HepG2 (cell line): Measurements from ENCODE around the gene ZBED3. TPM values are rescaled to one million over a fixed set of nuclear protein-coding genes. Genes with fewer than 3 reads are reported as not detected.
A peak's percentile ranks its signal among the peaks of the same experiment; 100 is the strongest.

Experiments used
- AGO2 ChIP-seq: fragments of 200-400 bp; formaldehyde crosslinking; optimal IDR thresholded peaks from 2 replicates; pipeline ENCODE3; 2017; ENCODE audit warnings: mild to moderate bottlenecking, low read depth, low read length, moderate library complexity
- ARID4A ChIP-seq: sonication (generic); formaldehyde crosslinking; IDR thresholded peaks from 2 replicates; pipeline ENCODE4 v1.5.0; 2020; ENCODE audit warnings: mild to moderate bottlenecking, missing genetic modification reagents, borderline replicate concordance
- CREB3 ChIP-seq: sonication (generic); formaldehyde crosslinking; IDR thresholded peaks from 2 replicates; pipeline ENCODE4 v1.5.0; 2020; ENCODE audit warnings: missing genetic modification reagents
- ELF3 ChIP-seq: IDR thresholded peaks from 2 replicates; pipeline ENCODE4 v1.6.1; 2016; ENCODE audit warnings: missing genetic modification reagents, missing compliant biosample characterization
- HOMEZ ChIP-seq: IDR thresholded peaks from 2 replicates; pipeline ENCODE4 v1.6.1; 2016; ENCODE audit warnings: low read depth
- NCOA2 ChIP-seq: sonication (generic); formaldehyde crosslinking; IDR thresholded peaks from 2 replicates; pipeline ENCODE4 v1.8.0; 2022; ENCODE audit warnings: inconsistent platforms
- PBX3 ChIP-seq: sonication (generic); formaldehyde crosslinking; IDR thresholded peaks from 2 replicates; pipeline ENCODE4 v1.8.1; 2023; ENCODE audit warnings: missing genetic modification reagents, inconsistent platforms, borderline replicate concordance
- POGZ ChIP-seq: sonication (generic); formaldehyde crosslinking; IDR thresholded peaks from 2 replicates; pipeline ENCODE4 v1.4.0; 2020; ENCODE audit warnings: mild to moderate bottlenecking, missing genetic modification reagents
- PPARG ChIP-seq: conservative IDR thresholded peaks from 2 replicates; pipeline ENCODE4 v1.6.1; 2016; ENCODE audit warnings: missing biosample characterization, missing genetic modification reagents
- SPEN ChIP-seq: sonication (generic); formaldehyde crosslinking; IDR thresholded peaks from 2 replicates; pipeline ENCODE4 v1.5.1; 2020; ENCODE audit warnings: low read depth, mild to moderate bottlenecking, missing genetic modification reagents
- ZBTB38 ChIP-seq: sonication (generic); formaldehyde crosslinking; IDR thresholded peaks from 2 replicates; pipeline ENCODE4 v1.5.1; 2020; ENCODE audit warnings: mild to moderate bottlenecking, missing genetic modification reagents
- ZNF34 ChIP-seq: sonication (generic); formaldehyde crosslinking; IDR thresholded peaks from 2 replicates; pipeline ENCODE4 v1.4.0; 2020; ENCODE audit warnings: mild to moderate bottlenecking, missing genetic modification reagents, borderline replicate concordance
- ZNF570 ChIP-seq: sonication (generic); formaldehyde crosslinking; IDR thresholded peaks from 2 replicates; pipeline ENCODE4 v1.4.0; 2020; ENCODE audit warnings: mild to moderate bottlenecking, missing genetic modification reagents, borderline replicate concordance
- ZNF629 ChIP-seq: sonication (generic); formaldehyde crosslinking; conservative IDR thresholded peaks from 2 replicates; pipeline ENCODE4 v1.5.0; 2020; ENCODE audit warnings: missing genetic modification reagents
- ZNF639 ChIP-seq: conservative IDR thresholded peaks from 2 replicates; pipeline ENCODE4 v1.6.1; 2018; ENCODE audit warnings: missing genetic modification reagents
- ZNF746 ChIP-seq: sonication (generic); formaldehyde crosslinking; IDR thresholded peaks from 2 replicates; pipeline ENCODE4 v1.8.0; 2022; ENCODE audit warnings: mild to moderate bottlenecking, missing genetic modification reagents
- polyA plus RNA-seq, 8 experiments: library from polyadenylated mRNA; depleted of rRNA in 3 of 8; stranded (reverse) in 7 of 8; unstranded in 1 of 8; fragments of >200 nt; fragmentation: Illumina TruSeq in 4 of 8; extraction: Trizol in 4 of 8; gene quantifications; 2 replicates each; pipeline versions ENCODE4 v1.2.1 to v1.2.3, GENCODE V29; 2011 to 2016; ENCODE audit warnings: low read depth in 4 of 8, missing spikeins in 1 of 8, mixed read lengths in 1 of 8; ENCODE audit not compliant: insufficient read depth in 1 of 8
- total RNA-seq, 5 experiments: library from RNA; depleted of rRNA; stranded (reverse); fragments of >200 nt; fragmentation: Illumina TruSeq; extraction: Trizol; gene quantifications; 2 replicates each; pipeline ENCODE4 v1.2.3, GENCODE V29; 2016; ENCODE audit warnings: low read depth in 1 of 5

ZBED3 gene
- total and polyA plus RNA-seq, 2 of the 13 experiments (the other 11 are each of a cell fraction or from before 2014, with no cell fraction given) = 2.3 to 8.1 TPM

- TF ChIP-seq ARID4A = peak; percentile 90; the same call in 1 of the 2 replicates
- peak; percentile 94 for TF ChIP-seq ELF3 (CRISPR knock-in tag)
- 0 out of 2 replicates have a peak, but pooled peaks have one; percentile 81 for TF ChIP-seq ZNF570 (CRISPR knock-in tag)
- TF ChIP-seq ZBTB38 (CRISPR knock-in tag) = peak; percentile 36; the same call in 1 of the 2 replicates
- TF ChIP-seq HOMEZ (CRISPR knock-in tag) = peak; percentile 70; the same call in 1 of the 2 replicates
- TF ChIP-seq ZNF746 (CRISPR knock-in tag) = 0 out of 2 replicates have a peak, but pooled peaks have one; percentile 18
- peak; percentile 95 for TF ChIP-seq SPEN (CRISPR knock-in tag)
- peak; percentile 89 for TF ChIP-seq AGO2
- no peak; the same call in 1 of the 2 replicates for TF ChIP-seq PPARG (CRISPR knock-in tag)
- TF ChIP-seq NCOA2 (CRISPR knock-in tag) = peak; percentile 42; the same call in 1 of the 2 replicates
- 0 out of 2 replicates have a peak, but pooled peaks have one; percentile 1 for TF ChIP-seq ZNF629 (CRISPR knock-in tag)
- peak; percentile 48; the same call in 1 of the 2 replicates for TF ChIP-seq CREB3 (CRISPR knock-in tag)
- peak; percentile 95 for TF ChIP-seq POGZ (CRISPR knock-in tag)
- TF ChIP-seq PBX3 (CRISPR knock-in tag) = peak; percentile 37; the same call in 1 of the 2 replicates
- peak; percentile 91; the same call in 1 of the 2 replicates for TF ChIP-seq ZNF34 (CRISPR knock-in tag)
- TF ChIP-seq ZNF639 = 0 out of 2 replicates have a peak, but pooled peaks have one; percentile 28
These were observed 56.7 kb downstream of the ZBED3 start, which contains the start of gene AGGF1 (continued) for GRCh38 chr5:77030097-77031071.
